K562 (cell line): ENCODE results near the gene RGS6. TPM values are rescaled to one million over a fixed set of nuclear protein-coding genes. Genes with fewer than 3 reads are reported as not detected.
A peak's percentile ranks its signal among the peaks of the same experiment; 100 is the strongest.

Experiments
- ATF7 ChIP-seq: fragments of 450-650 bp; IDR thresholded peaks from 2 replicates; pipeline ENCODE4 v1.7.1; 2014; ENCODE audit warnings: mild to moderate bottlenecking, moderate library complexity
- BACH1 ChIP-seq: fragments of 200-800 bp; sonication (Bioruptor generic); IDR thresholded peaks from 2 replicates; pipeline ENCODE4 v1.6.1; 2016; ENCODE audit warnings: missing genetic modification characterization, missing compliant biosample characterization
- BCLAF1 ChIP-seq, 2 experiments: fragments of 450-650 bp in 1 of 2; IDR thresholded peaks; 2 replicates each; pipeline ENCODE4 v1.6.1; 2011 to 2017; ENCODE audit warnings: low read depth in 2 of 2, antibody characterized with exemption in 1 of 2, borderline replicate concordance in 1 of 2, low read length in 1 of 2, mild to moderate bottlenecking in 1 of 2, mixed read lengths in 1 of 2; ENCODE audit not compliant: control insufficient read depth in 1 of 2
- C11orf30 ChIP-seq: fragments of 450-650 bp; IDR thresholded peaks from 2 replicates; pipeline ENCODE4 v1.6.1; 2016; ENCODE audit warnings: low read depth, mild to moderate bottlenecking
- CHD4 ChIP-seq: fragments of 200-600 bp; sonication (generic); IDR thresholded peaks from 3 replicates; pipeline ENCODE4 v1.6.1; 2012; ENCODE audit warnings: low read depth, mild to moderate bottlenecking, mixed read lengths, low read length, inconsistent platforms; ENCODE audit not compliant: insufficient read depth, insufficient replicate concordance, poor library complexity, severe bottlenecking
- CTCF ChIP-seq, 3 experiments: IDR thresholded peaks in 2 of 3; conservative IDR thresholded peaks in 1 of 3; 2 replicates each; pipeline ENCODE4 v1.5.1; 2011 to 2012; ENCODE audit warnings: low read length in 3 of 3, mild to moderate bottlenecking in 3 of 3, control low read depth in 2 of 3, improper control_type of control experiment in 1 of 3, inconsistent platforms in 1 of 3, low read depth in 1 of 3, mixed read lengths in 1 of 3, moderate library complexity in 1 of 3; ENCODE audit not compliant: insufficient read depth in 2 of 3
- FOXM1 ChIP-seq, 2 experiments: fragments of 450-650 bp in 1 of 2; sonication (generic) in 1 of 2; formaldehyde crosslinking in 1 of 2; IDR thresholded peaks; 2 replicates each; pipeline versions ENCODE4 v1.6.1 to v1.9.0; 2017 to 2022; ENCODE audit warnings: low read depth in 2 of 2, mild to moderate bottlenecking in 2 of 2, missing genetic modification reagents in 1 of 2, moderate library complexity in 1 of 2
- GTF3C2 ChIP-seq: IDR thresholded peaks from 3 replicates; pipeline ENCODE4 v1.6.1; 2011; ENCODE audit warnings: borderline replicate concordance, mild to moderate bottlenecking, moderate library complexity; ENCODE audit not compliant: insufficient read length; ENCODE audit errors: extremely low read depth
- KLF6 ChIP-seq: fragments of 250-450 bp; sonication (Bioruptor Pico); IDR thresholded peaks from 2 replicates; pipeline ENCODE4 v1.4.0; 2020; ENCODE audit warnings: mild to moderate bottlenecking, moderate library complexity, borderline replicate concordance
- PHB ChIP-seq: fragments of 250-450 bp; sonication (Bioruptor Pico); IDR thresholded peaks from 2 replicates; pipeline ENCODE4 v1.5.0; 2021
- RBM17 ChIP-seq: fragments of 200-400 bp; formaldehyde crosslinking; IDR thresholded peaks from 2 replicates; pipeline ENCODE4 v1.6.1; 2017; ENCODE audit warnings: low read depth, mild to moderate bottlenecking, low read length, borderline replicate concordance
- RHOXF2B ChIP-seq: fragments of 250-450 bp; sonication (Bioruptor Pico); conservative IDR thresholded peaks from 2 replicates; pipeline ENCODE4 v1.5.1; 2021
- SREBF1 ChIP-seq: fragments of 150-350 bp; IDR thresholded peaks from 2 replicates; pipeline ENCODE4 v1.6.1; 2014; ENCODE audit warnings: antibody characterized with exemption, low read depth, low read length, borderline replicate concordance
- TCF7 ChIP-seq: sonication (generic); IDR thresholded peaks from 2 replicates; pipeline ENCODE4 v1.6.1; 2016; ENCODE audit warnings: antibody characterized with exemption, borderline replicate concordance
- WHSC1 ChIP-seq: IDR thresholded peaks from one replicate; pipeline ENCODE4 v1.6.1; 2012; ENCODE audit warnings: low read length, control low read depth, inconsistent platforms
- XRCC3 ChIP-seq: fragments of 450-650 bp; IDR thresholded peaks from 2 replicates; pipeline ENCODE4 v1.6.1; 2017; ENCODE audit warnings: mild to moderate bottlenecking, moderate library complexity
- ZNF121 ChIP-seq: sonication (generic); formaldehyde crosslinking; conservative IDR thresholded peaks from 2 replicates; pipeline ENCODE4 v1.8.0; 2022; ENCODE audit warnings: missing genetic modification reagents
- ZNF184 ChIP-seq: sonication (generic); formaldehyde crosslinking; IDR thresholded peaks from 2 replicates; pipeline ENCODE4 v1.5.0; 2020; ENCODE audit warnings: missing genetic modification reagents
- ZNF316 ChIP-seq: fragments of 450-650 bp; IDR thresholded peaks from 2 replicates; pipeline ENCODE4 v1.6.1; 2016
- ZNF589 ChIP-seq: fragments of 200-800 bp; sonication (Bioruptor generic); IDR thresholded peaks from 2 replicates; pipeline ENCODE4 v1.6.1; 2016; ENCODE audit warnings: low read depth, missing genetic modification characterization, missing compliant biosample characterization
- polyA plus RNA-seq, 8 experiments: library from polyadenylated mRNA; depleted of rRNA in 4 of 8; stranded (reverse) in 5 of 8; unstranded in 3 of 8; fragments of >200 nt; fragmentation: Nextera tagmentation in 2 of 8; fragmentation: Illumina TruSeq in 1 of 8; extraction: Ambion mirVana in 2 of 8; extraction: Trizol in 1 of 8; gene quantifications; 2 replicates each; pipeline versions ENCODE4 v1.2.1 to v1.2.3, GENCODE V29; 2011 to 2014; ENCODE audit warnings: inconsistent platforms in 1 of 8, missing spikeins in 1 of 8
- total RNA-seq, 7 experiments: library from RNA; depleted of rRNA in 6 of 7; stranded (reverse); fragments of >200 nt in 6 of 7; fragmentation: Illumina TruSeq in 2 of 7; extraction: Trizol in 2 of 7; gene quantifications; 2 replicates each; pipeline versions ENCODE4 v1.2.1 to v1.2.3, GENCODE V29; 2011 to 2021; ENCODE audit warnings: low replicate concordance in 1 of 7

Gene RGS6
- total and polyA plus RNA-seq, 9 of the 15 experiments (the other 6 are each of a cell fraction or from before 2014, with no cell fraction given) = not detected

GRCh38 chr14:72525087-72525915, 593.1 kb downstream of the RGS6 start (continued):
- TF ChIP-seq KLF6 (CRISPR knock-in tag) (no peak), CHD4 (no peak), TCF7 (no peak), C11orf30 (peak; percentile 73), RBM17 (no peak), WHSC1 (no peak), SREBF1 (no peak), RHOXF2B (CRISPR knock-in tag) (no peak), CTCF (IDR thresholded peaks at IDR 0.05 in 2 of 3, conservative IDR thresholded peaks at IDR 0.05 in 1 of 3; ENCODE audit: insufficient read depth in 2 of 3, low read depth in 1 of 3, low read length in 3 of 3) (no peak), ATF7 (no peak), ZNF589 (CRISPR knock-in tag) (no peak), PHB (no peak), ZNF184 (CRISPR knock-in tag) (no peak), FOXM1 (IDR thresholded peaks at IDR 0.05; ENCODE audit: low read depth) (no peak), FOXM1 (CRISPR knock-in tag; IDR thresholded peaks at IDR 0.05; ENCODE audit: low read depth) (no peak), BACH1 (tag) (no peak), ZNF316 (peak; percentile 81), XRCC3 (no peak), BCLAF1 (IDR thresholded peaks at IDR 0.05; ENCODE audit: borderline replicate concordance in 1 of 2, control insufficient read depth in 1 of 2, low read depth in 2 of 2, low read length in 1 of 2) (no peak), GTF3C2 (no peak), ZNF121 (CRISPR knock-in tag) (no peak)
